ENCODE data around the gene MPZL3.

- no peak for TF ChIP-seq CTCF (conservative IDR thresholded peaks at IDR 0.05)
- no peak for TF ChIP-seq ZFX (IDR thresholded peaks at IDR 0.05)
These were observed 67.2 kb downstream of the MPZL3 start for GRCh38 chr11:118184784-118185579.
